Loucy (cell line): ENCODE data around the gene PSMG3.
A peak's percentile ranks its signal among the peaks of the same experiment; 100 is the strongest.

Source experiments
- H2AFZ ChIP-seq: fragments of 200-600 bp; sonication (generic); 2 replicates; pipeline ENCODE4 v1.6.0; 2016; ENCODE audit warnings: antibody characterized with exemption, mild to moderate bottlenecking, low read length, moderate library complexity
- H3F3A ChIP-seq: fragments of 200-600 bp; 2 replicates; pipeline ENCODE4 v1.6.0; 2016; ENCODE audit warnings: antibody characterized with exemption, low read depth, mild to moderate bottlenecking
- H3K27me3 ChIP-seq: fragments of 200-600 bp; sonication (generic); 2 replicates; pipeline ENCODE4 v1.6.1; 2014; ENCODE audit warnings: low read length, mild to moderate bottlenecking; ENCODE audit not compliant: insufficient read depth, poor library complexity, severe bottlenecking
- H3K36me3 ChIP-seq: fragments of 200-600 bp; sonication (generic); 2 replicates; pipeline ENCODE4 v1.6.1; 2016; ENCODE audit warnings: low read length; ENCODE audit not compliant: insufficient read depth
- H3K4me1 ChIP-seq: fragments of 200-600 bp; sonication (generic); 2 replicates; pipeline ENCODE4 v1.5.1; 2014; ENCODE audit warnings: low read length, mild to moderate bottlenecking; ENCODE audit not compliant: insufficient read depth, poor library complexity, severe bottlenecking
- H3K4me2 ChIP-seq: fragments of 200-600 bp; sonication (generic); 2 replicates; pipeline ENCODE4 v1.6.0; 2014; ENCODE audit warnings: antibody characterized with exemption, low read length, low read depth, mild to moderate bottlenecking; ENCODE audit not compliant: poor library complexity, severe bottlenecking
- H3K4me3 ChIP-seq: fragments of 200-600 bp; sonication (generic); 2 replicates; pipeline ENCODE4 v1.5.1; 2014; ENCODE audit warnings: low read length, mild to moderate bottlenecking, mixed read lengths; ENCODE audit not compliant: poor library complexity, severe bottlenecking
- H3K79me2 ChIP-seq: fragments of 200-600 bp; sonication (generic); 2 replicates; pipeline ENCODE4 v1.6.1; 2014; ENCODE audit warnings: low read length; ENCODE audit not compliant: insufficient read depth
- H3K9ac ChIP-seq: fragments of 200-600 bp; sonication (generic); 2 replicates; pipeline ENCODE4 v1.6.0; 2014; ENCODE audit warnings: mild to moderate bottlenecking, low read depth, low read length, moderate library complexity; ENCODE audit not compliant: poor library complexity, severe bottlenecking
- H3K9me2 ChIP-seq: fragments of 200-600 bp; sonication (generic); replicated peaks from 2 replicates; pipeline ENCODE4 v1.6.1; 2016; ENCODE audit warnings: low read depth, low read length, mixed read lengths
- H3K9me3 ChIP-seq: fragments of 200-600 bp; sonication (generic); 2 replicates; pipeline ENCODE4 v1.6.1; 2014; ENCODE audit warnings: mild to moderate bottlenecking, antibody characterized with exemption, low read length, low read depth; ENCODE audit not compliant: insufficient read depth
- H4K20me1 ChIP-seq: fragments of 200-600 bp; sonication (generic); 2 replicates; pipeline ENCODE4 v1.6.0; 2014; ENCODE audit warnings: antibody characterized with exemption, low read length, mild to moderate bottlenecking; ENCODE audit not compliant: insufficient read depth, poor library complexity, severe bottlenecking
- EZH2phosphoT487 ChIP-seq: fragments of 200-600 bp; IDR thresholded peaks from 2 replicates; pipeline ENCODE4 v1.6.1; 2018; ENCODE audit warnings: antibody characterized with exemption, mild to moderate bottlenecking, moderate library complexity, borderline replicate concordance
- TF ChIP-seq, protein P1 (sequence below): fragments of 200-600 bp; sonication (generic); conservative IDR thresholded peaks from 2 replicates; pipeline ENCODE4 v1.5.1; 2014; ENCODE audit warnings: mild to moderate bottlenecking, antibody characterized with exemption, low read length

Gene PSMG3

DNA sequence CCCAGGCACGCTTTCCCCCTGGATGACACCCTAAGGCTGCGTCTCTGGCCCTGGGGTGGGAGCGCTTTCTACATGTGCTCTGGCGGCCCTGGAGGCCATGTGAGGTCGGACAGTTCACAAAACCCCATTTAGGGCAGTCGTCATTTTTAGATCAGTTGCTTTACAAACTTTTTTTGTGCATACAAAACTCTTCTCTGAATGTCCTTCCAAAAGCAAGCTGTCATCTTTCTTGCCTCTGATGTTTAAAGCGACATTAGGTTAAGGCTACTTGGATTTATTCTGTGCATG, 33.4 kb downstream of the PSMG3 start:
- peaks cover 85% of the 10 kb centered on the region for H3K79me2 ChIP-seq
- H2AFZ ChIP-seq: no peak overlapping the region
- no peaks in the 10 kb centered on the region for H3K9me2 ChIP-seq
- no peak for TF ChIP-seq EZH2phosphoT487
- peaks cover 39% of the 10 kb centered on the region; the same call in 1 of the 2 replicates for H3K36me3 ChIP-seq
- no peak overlapping the region for H3K9ac ChIP-seq
- H3K4me3 ChIP-seq: no peak overlapping the region
- no peaks in the 10 kb centered on the region for H3K27me3 ChIP-seq
- no peaks in the 10 kb centered on the region for H3F3A ChIP-seq
- H3K4me1 ChIP-seq: peaks cover 25% of the 10 kb centered on the region
- no peaks in the 10 kb centered on the region for H3K9me3 ChIP-seq
- peaks cover 86% of the 10 kb centered on the region for H4K20me1 ChIP-seq
- H3K4me2 ChIP-seq: no peak overlapping the region

DNA sequence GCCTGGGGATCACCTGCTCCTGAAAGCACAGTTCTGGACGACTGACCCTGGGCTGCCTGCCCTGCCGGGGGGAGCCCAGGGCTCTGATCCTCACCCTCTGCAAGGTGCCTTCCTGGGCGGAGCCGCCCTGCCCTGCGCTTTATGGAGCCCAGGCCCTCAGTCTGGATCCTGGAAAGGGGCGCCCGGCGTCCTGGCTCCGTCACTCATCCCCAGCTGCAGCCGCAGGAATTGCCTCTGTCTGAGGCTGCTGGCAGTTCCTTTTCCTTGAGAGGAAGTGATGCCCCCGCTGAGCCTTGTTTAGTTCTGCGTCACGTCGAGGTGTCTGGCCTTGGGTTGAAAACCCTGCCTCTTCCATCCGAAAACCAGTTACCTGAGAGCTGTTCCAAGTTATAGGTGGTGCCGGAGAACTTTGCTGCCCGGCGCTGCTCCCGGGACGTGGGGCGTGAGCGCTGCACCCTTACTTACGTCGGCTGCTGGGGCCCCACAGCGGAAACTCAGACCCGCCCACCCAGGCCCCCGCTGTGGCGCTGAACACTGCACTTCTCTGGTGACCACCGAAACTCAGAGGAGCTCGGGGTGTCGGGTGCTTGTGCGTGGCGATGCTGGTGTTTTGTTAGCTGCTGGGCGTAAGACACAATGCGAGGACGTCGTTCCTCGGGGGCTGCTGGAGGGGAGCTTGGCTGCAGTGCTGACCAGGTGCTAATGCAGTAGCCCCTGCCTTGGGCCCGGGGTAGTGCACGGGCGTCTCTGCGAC, 34.0 kb downstream of the PSMG3 start:
- no peak overlapping the region for H3K4me3 ChIP-seq
- H3K36me3 ChIP-seq: peaks cover 34% of the 10 kb centered on the region; the same call in 1 of the 2 replicates
- no peak overlapping the region for H3K9ac ChIP-seq
- H3K9me2 ChIP-seq: no peaks in the 10 kb centered on the region
- no peaks in the 10 kb centered on the region for H3K9me3 ChIP-seq
- H3F3A ChIP-seq: no peaks in the 10 kb centered on the region
- H3K4me1 ChIP-seq: peaks cover 26% of the 10 kb centered on the region
- no peak overlapping the region for H2AFZ ChIP-seq
- H3K4me2 ChIP-seq: peak overlapping the region; percentile 20
- TF ChIP-seq EZH2phosphoT487: no peak
- TF ChIP-seq, protein P1, sequence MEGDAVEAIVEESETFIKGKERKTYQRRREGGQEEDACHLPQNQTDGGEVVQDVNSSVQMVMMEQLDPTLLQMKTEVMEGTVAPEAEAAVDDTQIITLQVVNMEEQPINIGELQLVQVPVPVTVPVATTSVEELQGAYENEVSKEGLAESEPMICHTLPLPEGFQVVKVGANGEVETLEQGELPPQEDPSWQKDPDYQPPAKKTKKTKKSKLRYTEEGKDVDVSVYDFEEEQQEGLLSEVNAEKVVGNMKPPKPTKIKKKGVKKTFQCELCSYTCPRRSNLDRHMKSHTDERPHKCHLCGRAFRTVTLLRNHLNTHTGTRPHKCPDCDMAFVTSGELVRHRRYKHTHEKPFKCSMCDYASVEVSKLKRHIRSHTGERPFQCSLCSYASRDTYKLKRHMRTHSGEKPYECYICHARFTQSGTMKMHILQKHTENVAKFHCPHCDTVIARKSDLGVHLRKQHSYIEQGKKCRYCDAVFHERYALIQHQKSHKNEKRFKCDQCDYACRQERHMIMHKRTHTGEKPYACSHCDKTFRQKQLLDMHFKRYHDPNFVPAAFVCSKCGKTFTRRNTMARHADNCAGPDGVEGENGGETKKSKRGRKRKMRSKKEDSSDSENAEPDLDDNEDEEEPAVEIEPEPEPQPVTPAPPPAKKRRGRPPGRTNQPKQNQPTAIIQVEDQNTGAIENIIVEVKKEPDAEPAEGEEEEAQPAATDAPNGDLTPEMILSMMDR: no peak
- H4K20me1 ChIP-seq: peaks cover 90% of the 10 kb centered on the region
- no peaks in the 10 kb centered on the region for H3K27me3 ChIP-seq
- H3K79me2 ChIP-seq: peaks cover 90% of the 10 kb centered on the region

DNA sequence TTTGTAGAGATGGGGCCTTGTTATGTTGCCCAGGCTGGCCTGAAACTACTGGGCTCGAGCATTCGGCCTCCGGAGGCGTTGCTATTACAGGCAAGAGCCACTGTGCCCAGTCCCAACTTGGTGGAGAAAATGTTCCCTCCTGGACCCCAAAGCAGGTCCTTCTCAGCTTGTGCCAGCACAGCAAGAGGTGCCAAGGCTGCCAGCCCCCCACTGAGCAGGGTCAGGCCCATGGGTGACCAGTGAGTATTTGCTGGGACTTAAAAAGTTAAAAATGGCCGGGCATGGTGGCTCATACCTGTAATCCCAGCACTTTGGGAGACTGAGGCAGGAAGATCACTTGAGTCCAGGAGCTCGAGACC, 34.8 kb downstream of the PSMG3 start:
- TF ChIP-seq, protein P1: no peak
- no peaks in the 10 kb centered on the region for H3K9me3 ChIP-seq
- H3K36me3 ChIP-seq: peaks cover 27% of the 10 kb centered on the region; the same call in 1 of the 2 replicates
- H3K9me2 ChIP-seq: no peaks in the 10 kb centered on the region
- no peak overlapping the region for H3K9ac ChIP-seq
- H4K20me1 ChIP-seq: peaks cover 86% of the 10 kb centered on the region
- no peak overlapping the region for H2AFZ ChIP-seq
- no peaks in the 10 kb centered on the region for H3K27me3 ChIP-seq
- no peak overlapping the region for H3K4me2 ChIP-seq
- no peaks in the 10 kb centered on the region for H3F3A ChIP-seq
- no peak overlapping the region for H3K4me3 ChIP-seq
- peaks cover 28% of the 10 kb centered on the region for H3K4me1 ChIP-seq
- H3K79me2 ChIP-seq: peaks cover 95% of the 10 kb centered on the region
